Renal cortical epithelial cell (primary cell): ENCODE data around the gene PELO. TPM values are rescaled to one million over a fixed set of nuclear protein-coding genes. Genes with fewer than 3 reads are reported as not detected.
A peak's percentile ranks its signal among the peaks of the same experiment; 100 is the strongest.
"Not testable (repeated sequence)": the region's sequence is repeated elsewhere in the genome, so short reads cannot be mapped to it uniquely, and the experiment has no call there.

Experiments used
- DNase-seq: peaks from one replicate; pipeline ENCODE4 v3.0.0-alpha.2; 2011; ENCODE audit warnings: low read depth
- total RNA-seq: library from RNA; depleted of rRNA; stranded (reverse); fragments of >200 nt; gene quantifications from 2 replicates; pipeline ENCODE4 v1.2.3, GENCODE V29; 2014

The PELO gene
- total RNA-seq, result 24.0 and 34.0 TPM in 2 replicates

GRCh38 chr5:52787600-52788504, at the start of gene PELO, which contains the start of gene ITGA1:
TSS of gene PELO (plus strand) at chr5:52787916. CDS start at chr5:52800395, 12,479 bp downstream.
TSS of gene ITGA1 (plus strand) at chr5:52787916. CDS start at chr5:52788354, 438 bp downstream.
- DNase-seq, result peak; percentile 70

- peak; percentile 60 for DNase-seq
Measured at GRCh38 chr5:52738095-52738506, 49.6 kb upstream of the PELO start.

GRCh38 chr5:52740007-52740406, 47.7 kb upstream of the PELO start:
- no peak for DNase-seq

GRCh38 chr5:52743012-52743411, 44.7 kb upstream of the PELO start:
- no peak for DNase-seq

GRCh38 chr5:52743529-52743928, 44.2 kb upstream of the PELO start:
- no peak for DNase-seq

GRCh38 chr5:52743970-52744369, 43.7 kb upstream of the PELO start:
- DNase-seq, result peak; percentile 24

- not testable (repeated sequence) for DNase-seq
Measured at GRCh38 chr5:52744867-52745458, 42.8 kb upstream of the PELO start.

- no peak for DNase-seq
Measured at GRCh38 chr5:52746539-52746938, 41.2 kb upstream of the PELO start.

- no peak for DNase-seq
Measured at GRCh38 chr5:52748590-52748989, 39.1 kb upstream of the PELO start.

- DNase-seq, result no peak
Measured at GRCh38 chr5:52749666-52750065, 38.0 kb upstream of the PELO start.

GRCh38 chr5:52751137-52751536, 36.6 kb upstream of the PELO start:
- DNase-seq, result no peak

- DNase-seq, result no peak
Measured at GRCh38 chr5:52754051-52754450, 33.7 kb upstream of the PELO start.

GRCh38 chr5:52757527-52757926, 30.2 kb upstream of the PELO start:
- no peak for DNase-seq

- DNase-seq, result no peak
Measured at GRCh38 chr5:52758014-52758413, 29.7 kb upstream of the PELO start.

- no peak for DNase-seq
Measured at GRCh38 chr5:52759331-52759730, 28.4 kb upstream of the PELO start.

- DNase-seq, result no peak
Measured at GRCh38 chr5:52760695-52761366, 26.9 kb upstream of the PELO start.

GRCh38 chr5:52767217-52767743, 20.4 kb upstream of the PELO start:
- no peak for DNase-seq

GRCh38 chr5:52767766-52768480, 19.8 kb upstream of the PELO start:
- DNase-seq, result no peak

GRCh38 chr5:52769061-52769460, 18.7 kb upstream of the PELO start:
- no peak for DNase-seq

GRCh38 chr5:52770287-52770939, 17.3 kb upstream of the PELO start:
- no peak for DNase-seq
